NCI-H82 treated with DMSO at 0.1 percent for 48 hours (cell line): ENCODE data around the gene FAM32A.

ENCODE experiments used
- DNase-seq: peaks from one replicate; lab custom pipeline; 2025; ENCODE audit not compliant: unreplicated experiment; lab: John Stamatoyannopoulos, UW

FAM32A gene

DNA sequence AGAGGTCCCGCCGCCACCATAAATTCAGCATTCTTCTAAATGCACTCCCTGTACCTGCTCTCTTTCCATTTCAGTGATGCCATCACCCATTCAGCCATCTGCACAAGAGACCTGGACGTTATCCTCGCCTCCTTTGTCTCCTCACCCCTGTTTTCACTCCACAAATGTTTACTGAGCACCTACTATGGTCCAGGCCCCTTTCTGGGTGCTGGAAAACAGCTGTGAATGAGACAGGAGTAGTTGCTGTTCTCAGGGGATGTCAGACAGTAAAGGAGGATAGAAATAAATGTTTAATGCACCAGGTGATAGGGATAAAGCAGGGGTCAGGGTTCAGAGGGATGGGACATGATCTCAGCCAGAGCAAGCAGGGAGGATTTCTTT, 15.8 kb downstream of the FAM32A start:
- no peak for DNase-seq

DNA sequence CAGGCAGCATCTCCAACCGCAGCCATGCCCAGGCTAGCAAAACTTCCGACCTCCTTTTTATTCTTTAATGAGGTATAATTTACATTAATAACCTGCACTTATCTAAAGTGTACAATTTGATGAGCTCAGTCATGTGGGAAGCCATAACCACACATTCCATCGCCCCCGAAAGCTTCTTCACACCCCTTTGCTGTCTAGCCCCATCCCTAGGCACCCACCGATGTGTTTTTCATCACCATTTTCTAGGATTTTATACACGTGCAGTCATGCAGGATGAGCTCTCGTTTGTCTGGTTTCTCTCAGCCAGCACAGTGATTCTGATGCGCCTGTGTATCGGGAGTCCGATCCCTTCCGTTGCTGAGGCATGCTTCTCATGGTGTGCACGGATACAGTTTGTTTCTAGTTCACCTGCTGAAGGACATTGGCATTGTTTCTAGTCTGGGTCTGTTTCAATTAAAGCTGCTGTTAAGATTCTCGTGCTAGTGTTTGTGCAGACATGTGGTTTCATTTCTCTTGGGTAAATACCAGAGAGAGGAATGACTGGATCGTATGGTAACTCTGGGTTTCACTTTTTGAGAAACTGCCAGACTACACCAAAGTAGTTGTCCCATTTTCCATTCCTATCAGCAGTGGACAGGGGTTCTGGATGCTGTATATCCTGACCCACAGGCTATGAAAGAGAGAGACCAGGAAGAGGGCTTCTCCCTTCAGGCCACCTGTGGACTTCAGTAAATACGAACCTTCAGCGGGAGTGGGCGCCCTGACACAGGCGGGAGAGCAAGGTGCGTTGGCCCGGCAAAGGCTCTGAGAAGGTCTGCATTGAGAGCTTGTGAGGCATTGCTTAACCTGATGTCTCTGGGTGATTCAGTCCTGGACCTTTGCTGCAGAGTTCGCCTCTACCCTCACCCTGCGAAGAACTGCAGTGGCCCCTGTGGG, 17.4 kb downstream of the FAM32A start:
- no peak for DNase-seq

DNA sequence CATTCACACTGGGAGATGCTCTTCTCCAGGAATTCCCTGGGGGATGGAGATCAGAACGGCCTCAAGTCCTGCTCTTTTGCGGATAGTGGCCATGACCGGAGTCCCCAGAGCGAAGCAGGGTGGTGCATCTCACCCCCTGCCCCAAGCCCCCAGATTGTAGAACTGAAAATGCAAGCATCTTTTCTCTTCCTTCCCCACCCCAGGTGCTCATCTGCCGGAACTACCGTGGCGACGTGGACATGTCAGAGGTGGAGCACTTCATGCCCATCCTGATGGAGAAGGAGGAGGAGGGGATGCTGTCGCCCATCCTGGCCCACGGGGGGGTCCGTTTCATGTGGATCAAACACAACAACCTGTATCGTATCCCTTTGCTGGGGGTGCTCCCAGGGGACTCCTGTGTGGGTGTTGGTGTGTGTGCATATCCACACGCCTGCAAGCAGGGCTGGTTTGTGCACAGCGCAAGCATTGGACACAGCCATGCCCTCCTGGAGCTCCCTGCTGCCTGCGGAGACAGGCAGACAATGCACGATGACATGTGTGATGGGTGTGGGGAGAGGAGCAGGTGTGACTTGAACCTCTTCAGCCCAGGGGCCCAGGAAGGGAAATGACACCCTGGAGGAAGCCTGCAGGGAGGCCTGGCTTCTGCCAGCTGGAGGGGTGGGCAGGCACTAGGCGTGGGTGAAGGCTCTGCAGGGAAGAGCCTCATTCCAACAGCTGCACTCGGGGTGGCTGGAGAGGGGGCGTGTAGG, 18.2 kb downstream of the FAM32A start:
- DNase-seq, result no peak

DNA sequence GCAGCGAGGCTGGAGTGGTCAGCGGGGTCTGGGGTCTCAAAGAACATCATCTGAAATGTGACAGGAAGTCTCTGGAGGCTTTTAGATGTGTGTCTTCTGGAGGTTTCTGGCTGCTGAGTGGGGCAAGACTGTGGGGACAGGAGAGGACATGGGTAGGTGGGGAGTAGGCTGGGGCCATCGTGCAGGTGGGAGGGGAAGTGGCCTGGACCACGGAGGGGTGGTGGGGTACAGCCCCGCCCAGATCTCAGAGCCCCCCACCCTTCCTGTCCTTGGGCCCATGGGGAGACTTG, 18.7 kb downstream of the FAM32A start:
- DNase-seq, result no peak

DNA sequence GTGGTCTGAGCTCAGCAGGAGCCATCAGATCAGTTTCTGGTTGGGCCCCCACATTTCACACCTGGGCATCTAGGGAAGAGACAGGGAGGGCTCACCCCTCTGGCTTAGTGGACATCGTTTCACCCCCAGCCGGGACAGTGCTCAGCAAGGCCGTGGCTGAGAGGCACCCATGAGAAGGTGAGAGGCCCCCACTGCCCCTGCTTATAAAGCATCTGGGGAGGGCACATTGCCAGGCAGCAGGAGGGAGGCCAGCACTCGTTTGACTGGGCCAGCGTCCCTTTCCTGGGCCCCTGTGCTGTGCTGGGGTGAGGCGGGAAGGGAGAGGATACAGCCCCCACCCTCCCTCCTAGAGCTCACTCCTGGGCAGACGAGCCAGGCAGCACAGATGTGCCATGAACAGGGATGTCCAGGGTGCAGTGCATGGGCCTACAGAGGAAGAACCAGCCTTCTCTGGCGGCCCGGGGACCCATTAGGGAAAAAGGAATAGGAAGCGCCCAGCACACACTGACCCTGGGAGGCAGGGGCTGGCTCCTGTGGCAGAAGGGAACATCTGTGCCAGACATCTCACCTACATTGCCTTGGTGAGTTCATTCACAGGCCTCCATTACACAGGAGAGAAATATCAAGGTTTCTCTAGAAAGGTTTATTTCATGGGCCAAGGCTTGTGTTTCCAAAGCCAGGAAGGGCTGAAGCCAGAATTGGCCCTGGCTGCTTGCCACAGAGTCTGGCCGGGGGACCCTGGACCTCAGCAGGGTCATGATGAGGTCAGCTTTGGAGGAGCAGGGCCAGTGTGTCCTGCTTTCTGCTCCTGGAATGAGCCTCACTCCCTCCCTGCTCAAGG, 20.2 kb downstream of the FAM32A start:
- no peak for DNase-seq

DNA sequence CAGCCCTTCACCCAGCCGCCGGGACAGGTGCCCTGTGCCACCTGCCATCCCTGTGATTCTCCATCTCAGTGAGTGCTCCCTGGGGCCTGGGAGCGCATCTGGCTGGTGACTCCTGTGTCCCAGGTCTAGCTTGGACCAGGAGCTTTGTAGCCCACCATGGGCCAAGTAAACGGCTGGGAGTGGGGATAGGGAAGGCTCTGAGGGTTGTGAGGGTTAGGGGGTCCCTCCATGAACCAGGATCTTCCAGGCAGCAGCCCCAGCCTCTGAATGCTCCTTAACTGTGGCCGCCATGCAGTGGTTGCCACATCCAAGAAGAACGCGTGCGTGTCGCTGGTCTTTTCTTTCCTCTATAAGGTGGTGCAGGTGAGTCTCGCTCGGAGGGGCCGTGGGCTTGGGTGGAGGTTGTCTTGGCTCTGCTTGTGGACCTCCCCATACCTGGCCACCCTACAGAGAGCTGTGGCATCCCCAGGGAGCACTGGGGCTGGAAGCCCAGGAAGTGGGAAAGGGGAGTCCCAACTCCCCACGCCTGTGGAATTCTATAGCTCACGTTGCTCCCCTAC, 20.9 kb downstream of the FAM32A start:
- DNase-seq, result no peak

DNA sequence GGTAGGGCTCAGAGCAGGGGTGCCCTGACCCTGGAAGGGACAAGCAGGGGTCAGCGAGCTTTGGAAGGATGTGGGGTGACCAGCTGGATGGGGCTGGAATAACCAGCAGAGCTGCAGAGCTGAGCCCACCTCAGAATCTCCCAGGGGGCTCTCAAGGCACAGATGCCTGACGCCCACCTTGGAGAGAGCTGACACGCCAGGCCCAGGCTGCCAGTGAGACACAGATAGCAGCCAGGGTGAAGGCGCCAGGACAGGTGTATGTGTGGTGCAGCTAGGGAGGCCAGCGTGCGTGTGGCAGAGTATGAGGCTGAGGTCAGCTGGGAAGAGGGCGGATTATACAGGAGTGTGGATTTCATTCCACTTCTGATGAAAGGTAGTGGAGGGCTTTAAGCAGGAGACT, 21.4 kb downstream of the FAM32A start:
- no peak for DNase-seq

DNA sequence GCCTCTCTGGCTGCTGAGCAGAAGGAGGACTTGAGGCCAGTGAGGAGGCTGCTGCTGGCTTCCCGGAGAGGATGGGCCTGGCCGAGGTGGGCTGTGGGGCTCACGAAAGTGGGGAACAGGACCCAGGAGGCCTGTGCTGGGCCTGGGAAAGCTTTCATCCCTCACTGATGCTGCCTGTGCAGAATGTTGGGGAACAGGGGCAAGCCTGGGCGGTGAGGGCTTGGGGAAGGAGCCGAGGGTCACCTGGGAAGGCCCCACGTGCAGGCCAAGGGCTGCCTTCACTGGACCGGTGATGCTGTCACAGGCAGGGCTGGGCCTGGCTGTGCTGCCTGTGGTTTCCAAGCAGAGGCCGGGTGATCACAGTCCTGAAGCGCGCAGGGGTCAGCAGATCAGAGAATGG, 21.9 kb downstream of the FAM32A start:
- no peak for DNase-seq

DNA sequence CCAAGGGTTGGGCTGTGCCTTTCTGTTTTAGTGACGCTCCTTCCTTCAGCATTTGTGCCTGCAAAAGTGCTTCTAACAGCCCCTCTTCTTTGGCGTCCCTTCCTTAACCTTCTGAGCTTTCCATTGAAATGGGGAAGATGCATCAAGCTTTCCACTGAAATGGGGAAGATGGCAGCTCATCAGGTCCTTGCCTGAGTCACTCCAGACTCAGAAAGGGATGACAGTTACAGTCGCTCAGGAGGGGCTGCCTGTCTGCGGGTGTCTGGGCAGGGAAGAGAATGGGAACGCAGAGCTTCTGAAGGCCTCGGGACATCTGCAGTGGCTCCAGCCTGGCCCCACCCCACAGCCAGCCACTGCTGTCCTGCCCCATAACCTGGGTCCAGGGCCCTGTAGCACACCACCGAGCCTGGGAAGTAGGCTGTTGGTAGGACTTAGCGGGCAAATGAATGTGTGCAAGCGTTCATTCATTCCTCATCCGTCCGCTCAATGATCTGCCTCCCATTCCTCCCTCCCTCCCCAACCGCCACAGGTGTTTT, 22.3 kb downstream of the FAM32A start:
- DNase-seq, result no peak

DNA sequence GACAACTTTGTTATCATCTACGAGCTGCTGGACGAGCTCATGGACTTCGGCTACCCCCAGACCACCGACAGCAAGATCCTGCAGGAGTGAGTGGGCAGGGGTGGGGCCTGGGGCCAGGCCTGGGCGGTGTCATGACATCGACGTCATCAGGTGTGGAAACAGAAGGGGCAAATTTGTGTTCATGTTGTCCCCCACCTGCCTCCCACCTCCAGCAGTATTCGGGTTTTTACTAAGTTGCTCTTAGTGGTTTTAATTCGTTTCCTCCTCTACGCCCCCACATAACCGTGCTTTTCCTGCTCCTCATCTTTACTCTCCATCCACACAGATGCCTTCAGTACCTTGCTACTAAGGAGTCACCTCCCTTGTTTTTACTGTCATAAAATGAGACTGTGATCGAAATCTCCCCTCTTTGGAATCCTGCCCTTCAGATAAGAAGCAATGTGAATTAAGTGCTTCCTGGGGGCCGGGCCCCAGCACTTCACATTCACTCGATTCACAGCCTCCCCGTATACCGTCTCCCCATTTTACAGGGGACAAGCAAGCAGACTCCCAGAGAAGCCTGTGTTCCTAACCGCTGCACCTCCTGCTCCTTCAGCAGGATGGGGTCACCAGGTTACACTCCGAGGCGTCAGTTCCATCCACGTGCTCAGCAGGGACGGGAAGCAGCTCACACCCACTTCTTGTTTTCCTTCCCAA, 23.0 kb downstream of the FAM32A start:
- DNase-seq, result no peak

DNA sequence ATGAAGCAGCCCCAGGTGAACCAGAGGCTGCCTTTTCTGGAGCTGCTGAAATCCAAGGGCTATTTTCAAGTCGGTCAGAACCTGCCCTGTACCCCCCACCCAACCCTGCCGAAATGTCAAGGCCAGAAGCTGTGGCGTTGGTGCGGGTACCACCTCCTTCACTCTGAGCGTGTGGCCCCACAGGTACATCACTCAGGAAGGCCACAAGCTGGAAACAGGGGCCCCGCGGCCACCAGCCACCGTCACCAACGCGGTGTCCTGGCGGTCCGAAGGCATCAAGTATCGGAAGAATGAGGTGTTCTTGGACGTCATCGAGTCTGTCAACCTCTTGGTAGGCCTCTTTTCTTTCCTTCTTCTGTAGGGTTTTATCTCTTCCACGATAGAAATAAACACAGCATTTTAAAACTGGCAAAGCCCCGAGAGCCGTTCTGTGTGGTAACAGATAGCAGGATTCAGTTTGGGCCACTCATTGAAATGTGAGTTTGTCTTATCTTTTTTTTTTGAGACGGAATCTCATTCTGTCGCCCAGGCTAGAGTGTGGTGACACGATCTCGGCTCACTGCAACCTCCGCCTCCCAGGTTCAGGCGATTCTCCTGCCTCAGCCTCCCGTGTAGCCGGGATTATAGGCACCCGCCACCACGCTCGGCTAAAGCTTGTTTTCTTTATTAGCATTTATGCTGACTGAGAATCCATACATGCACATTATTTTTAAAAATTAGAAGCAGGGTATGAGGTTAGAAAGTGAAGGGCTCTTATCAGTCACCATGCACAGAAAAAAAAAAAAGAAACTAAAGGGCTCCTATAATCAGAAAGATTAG, 23.8 kb downstream of the FAM32A start:
- DNase-seq, result no peak

DNA sequence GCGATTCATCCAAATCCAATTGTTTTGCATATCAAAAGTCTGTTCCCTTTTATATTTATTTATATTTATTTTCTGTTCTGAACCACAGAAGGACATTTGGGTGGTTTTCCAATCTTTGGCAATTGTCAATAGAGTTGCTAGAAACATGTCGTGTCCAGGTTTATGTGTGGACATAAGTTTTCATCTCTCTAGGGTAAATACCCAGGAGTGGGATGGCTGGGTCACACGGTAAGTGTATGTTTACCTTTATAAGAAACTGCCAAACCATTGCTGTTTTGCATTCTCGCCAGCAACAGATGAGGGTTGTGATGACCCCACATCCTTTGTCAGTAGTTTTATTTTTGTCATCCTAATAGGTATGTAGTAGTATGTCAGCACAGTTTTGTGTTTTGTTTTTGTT, 25.0 kb downstream of the FAM32A start:
- no peak for DNase-seq

DNA sequence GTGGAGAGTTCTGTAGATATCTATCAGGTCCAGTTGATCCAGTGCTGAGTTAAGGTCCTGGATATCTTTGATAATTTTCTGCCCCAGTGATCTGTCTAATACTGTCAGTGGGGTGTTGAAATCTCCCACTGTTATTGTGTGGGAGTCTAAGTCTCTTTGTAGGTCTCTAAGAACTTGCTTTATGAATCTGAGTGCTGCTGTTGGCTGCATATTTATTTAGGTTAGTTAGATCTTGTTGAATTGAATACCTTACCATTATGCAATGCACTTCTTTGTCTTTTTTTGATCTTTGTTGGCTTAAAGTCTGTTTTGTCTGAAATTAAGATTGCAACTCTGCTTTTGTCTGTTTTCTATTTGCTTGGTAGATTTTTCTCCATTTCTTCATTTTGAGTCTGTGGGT, 27.9 kb downstream of the FAM32A start:
- no peak for DNase-seq

DNA sequence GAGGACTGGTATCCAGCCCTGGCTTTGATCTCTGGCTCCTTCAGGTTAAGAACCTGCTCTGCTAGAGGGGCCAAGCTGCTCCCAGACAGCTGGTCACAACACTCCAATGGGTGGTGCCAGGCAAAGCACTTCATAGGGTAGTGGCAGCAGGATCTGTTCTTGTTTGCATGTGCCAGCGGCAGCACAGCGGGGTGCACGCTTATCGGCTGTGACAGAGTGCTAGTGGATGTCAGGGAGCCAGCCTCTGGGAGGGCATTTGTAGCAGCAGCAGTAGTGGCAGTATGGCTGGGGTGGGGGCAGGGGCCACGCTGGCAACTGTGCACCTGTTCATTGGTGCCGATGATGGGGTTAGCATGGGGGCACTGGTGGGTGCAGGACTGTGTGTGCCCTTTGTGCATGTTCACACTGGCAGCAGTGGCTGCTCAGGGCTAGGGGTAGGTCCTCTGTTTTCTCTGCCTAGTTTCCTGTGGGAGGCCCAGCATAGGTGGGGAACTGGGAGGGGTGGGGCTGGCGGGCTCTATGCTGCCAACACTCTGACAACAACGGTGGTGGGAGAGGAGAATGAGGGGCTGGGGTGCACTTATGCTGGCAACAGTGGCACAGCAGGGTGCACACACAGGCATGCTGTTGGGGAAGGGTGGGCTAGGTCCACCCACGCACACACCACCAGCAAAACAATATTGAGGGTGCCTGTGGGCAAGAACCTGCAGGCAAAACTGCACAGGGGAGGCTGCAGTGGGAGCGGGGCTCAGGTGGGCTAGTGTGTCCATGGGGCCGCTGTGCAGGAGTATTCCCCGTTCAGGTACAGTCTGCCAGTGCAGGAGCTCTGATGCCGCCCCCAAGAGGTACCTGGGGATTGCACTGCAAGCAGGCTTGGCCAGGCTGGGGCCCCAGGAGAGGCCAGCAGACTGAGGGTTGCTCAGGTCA, 31.8 kb downstream of the FAM32A start:
- no peak for DNase-seq

DNA sequence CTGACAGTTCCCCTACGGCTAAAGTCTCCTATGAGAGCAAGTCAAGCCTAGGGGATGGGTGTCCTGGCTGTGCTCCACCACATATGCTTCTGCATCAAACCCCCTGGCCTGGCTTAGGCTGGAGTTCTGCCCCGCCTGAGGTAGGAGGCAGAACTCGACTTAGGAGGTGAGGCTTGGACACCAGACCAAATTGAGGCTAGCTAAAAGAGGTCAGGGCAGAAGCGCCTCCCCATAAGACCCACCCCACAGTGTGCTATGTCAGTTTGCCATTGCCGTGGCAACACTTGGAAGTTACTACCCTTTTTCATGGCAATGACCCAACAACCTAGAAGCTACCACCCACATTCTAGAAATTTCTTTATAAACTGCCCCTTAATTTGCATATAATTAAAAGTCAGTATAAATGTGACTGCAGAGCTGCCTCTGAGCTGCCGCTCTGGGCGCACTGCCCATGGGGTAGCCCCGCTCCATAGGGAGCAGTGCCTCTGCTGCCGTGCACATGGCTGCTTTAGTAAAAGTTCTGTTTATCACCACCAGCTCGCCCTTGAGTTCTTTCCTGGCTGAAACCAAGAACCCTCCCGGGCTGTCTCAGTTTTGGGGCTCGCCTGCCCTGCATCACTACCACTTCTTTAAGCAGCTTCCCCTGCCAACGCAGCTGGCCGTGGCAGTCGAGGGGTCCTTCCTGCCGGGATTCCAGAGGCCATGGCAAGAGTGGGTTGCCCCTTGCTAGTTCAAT, 32.7 kb downstream of the FAM32A start:
- DNase-seq, result no peak

DNA sequence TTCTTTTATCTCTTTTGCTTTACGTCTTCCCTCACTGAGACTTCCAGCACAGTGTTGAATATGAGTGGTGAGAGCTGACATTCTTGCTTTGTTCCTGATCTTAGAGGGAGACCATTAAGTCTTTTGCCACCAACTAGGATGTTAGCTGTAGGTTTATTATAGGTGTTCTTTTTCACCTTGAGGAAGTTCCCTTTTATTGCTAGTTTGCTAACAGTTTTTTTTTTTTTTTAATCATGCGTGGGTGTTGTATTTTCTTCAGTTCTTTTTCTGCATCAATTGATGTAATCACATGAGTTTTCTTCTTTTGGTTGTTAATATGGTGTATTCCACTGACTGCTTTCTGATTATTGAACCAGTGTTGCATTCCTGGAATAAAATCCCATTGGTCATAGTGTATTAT, 33.6 kb downstream of the FAM32A start:
- no peak for DNase-seq

DNA sequence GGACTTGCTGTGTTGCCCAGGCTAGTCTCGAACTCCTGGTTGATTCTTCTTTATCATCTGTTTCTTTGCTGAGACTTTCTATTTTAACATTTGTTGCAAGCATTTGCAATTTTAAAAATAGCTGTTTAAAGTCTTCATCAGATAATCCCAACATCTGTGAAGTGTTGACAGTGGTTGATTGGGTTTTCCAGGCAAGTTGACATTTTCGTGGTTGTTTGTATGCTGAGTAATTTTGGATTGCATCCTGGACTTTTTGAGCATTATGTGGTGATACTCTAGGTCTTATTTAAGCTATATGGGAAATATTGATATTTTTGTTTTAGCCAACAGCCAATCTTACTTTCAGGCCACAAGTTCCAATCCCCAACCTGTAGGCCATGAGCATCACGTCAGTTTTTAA, 37.6 kb downstream of the FAM32A start:
- no peak for DNase-seq

DNA sequence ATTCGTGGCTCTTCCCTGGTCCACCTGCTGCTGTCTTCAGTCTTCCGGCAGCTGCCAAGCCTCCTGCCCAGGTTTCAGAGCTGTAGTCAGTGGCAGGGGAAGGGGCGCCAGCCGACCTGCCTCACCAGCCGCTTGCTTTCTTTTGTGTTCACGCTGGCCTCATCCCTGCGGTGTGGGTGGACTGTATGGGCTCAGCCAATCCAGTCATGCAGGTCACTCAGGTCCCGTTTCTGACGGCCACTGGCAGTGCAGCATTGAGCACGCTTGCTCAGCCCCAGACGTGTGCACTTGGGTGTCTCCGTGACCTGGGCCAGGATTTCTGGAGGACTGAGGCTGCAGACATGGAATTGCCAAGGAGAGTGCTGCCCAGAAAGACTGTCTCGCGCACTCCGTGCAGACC, 38.5 kb downstream of the FAM32A start:
- DNase-seq, result no peak
